KMS-11 (cell line): ENCODE results near the gene RIN3.
A peak's percentile ranks its signal among the peaks of the same experiment; 100 is the strongest.

Experiments used
- H2AFZ ChIP-seq: fragments of 200-600 bp; sonication (generic); 2 replicates; pipeline ENCODE4 v1.6.1; 2016; ENCODE audit warnings: antibody characterized with exemption, mixed run types, low read depth
- H3K27ac ChIP-seq: fragments of 200-600 bp; sonication (generic); 2 replicates; pipeline ENCODE4 v1.6.1; 2016; ENCODE audit warnings: mild to moderate bottlenecking, mixed run types
- H3K27me3 ChIP-seq: fragments of 200-600 bp; sonication (generic); 2 replicates; pipeline ENCODE4 v1.6.1; 2017; ENCODE audit warnings: mild to moderate bottlenecking, low read depth, mixed run types, moderate library complexity; ENCODE audit not compliant: insufficient read depth
- H3K36me3 ChIP-seq: fragments of 200-600 bp; sonication (generic); 2 replicates; pipeline ENCODE4 v1.6.1; 2017; ENCODE audit warnings: mild to moderate bottlenecking, mixed run types; ENCODE audit not compliant: insufficient read depth
- H3K4me1 ChIP-seq: fragments of 200-600 bp; sonication (generic); 2 replicates; pipeline ENCODE4 v1.6.1; 2016; ENCODE audit warnings: mild to moderate bottlenecking, low read depth, mixed run types; ENCODE audit not compliant: poor library complexity, severe bottlenecking
- H3K4me2 ChIP-seq: fragments of 200-600 bp; sonication (generic); 2 replicates; pipeline ENCODE4 v1.7.0; 2016; ENCODE audit warnings: mild to moderate bottlenecking, mixed run types
- H3K4me3 ChIP-seq: fragments of 200-600 bp; sonication (generic); IDR thresholded peaks from 2 replicates; pipeline ENCODE4 v1.6.1; 2017; ENCODE audit warnings: low read depth, low read length, mixed read lengths; ENCODE audit not compliant: insufficient read depth
- H3K79me2 ChIP-seq: fragments of 200-600 bp; sonication (generic); 2 replicates; pipeline ENCODE4 v1.6.1; 2016; ENCODE audit warnings: low read depth, mixed run types; ENCODE audit not compliant: insufficient read depth
- H3K9ac ChIP-seq: fragments of 200-600 bp; sonication (generic); 2 replicates; pipeline ENCODE4 v1.6.1; 2016; ENCODE audit warnings: mild to moderate bottlenecking, mixed run types
- H4K20me1 ChIP-seq: fragments of 200-600 bp; sonication (generic); 2 replicates; pipeline ENCODE4 v1.6.1; 2016; ENCODE audit warnings: mild to moderate bottlenecking, mixed run types; ENCODE audit not compliant: insufficient read depth
- CTCF ChIP-seq: fragments of 200-600 bp; sonication (generic); conservative IDR thresholded peaks from 2 replicates; pipeline ENCODE4 v1.6.1; 2017; ENCODE audit warnings: low read depth, mild to moderate bottlenecking, antibody characterized with exemption, low read length, moderate library complexity, mixed read lengths

RIN3 gene

GRCh38 chr14:92549859-92550230 lies 36.3 kb downstream of the RIN3 start:
- H3K27me3 ChIP-seq: no peaks in the 10 kb centered on the region
- no peak overlapping the region for H3K4me3 ChIP-seq
- no peak for TF ChIP-seq CTCF

DNA sequence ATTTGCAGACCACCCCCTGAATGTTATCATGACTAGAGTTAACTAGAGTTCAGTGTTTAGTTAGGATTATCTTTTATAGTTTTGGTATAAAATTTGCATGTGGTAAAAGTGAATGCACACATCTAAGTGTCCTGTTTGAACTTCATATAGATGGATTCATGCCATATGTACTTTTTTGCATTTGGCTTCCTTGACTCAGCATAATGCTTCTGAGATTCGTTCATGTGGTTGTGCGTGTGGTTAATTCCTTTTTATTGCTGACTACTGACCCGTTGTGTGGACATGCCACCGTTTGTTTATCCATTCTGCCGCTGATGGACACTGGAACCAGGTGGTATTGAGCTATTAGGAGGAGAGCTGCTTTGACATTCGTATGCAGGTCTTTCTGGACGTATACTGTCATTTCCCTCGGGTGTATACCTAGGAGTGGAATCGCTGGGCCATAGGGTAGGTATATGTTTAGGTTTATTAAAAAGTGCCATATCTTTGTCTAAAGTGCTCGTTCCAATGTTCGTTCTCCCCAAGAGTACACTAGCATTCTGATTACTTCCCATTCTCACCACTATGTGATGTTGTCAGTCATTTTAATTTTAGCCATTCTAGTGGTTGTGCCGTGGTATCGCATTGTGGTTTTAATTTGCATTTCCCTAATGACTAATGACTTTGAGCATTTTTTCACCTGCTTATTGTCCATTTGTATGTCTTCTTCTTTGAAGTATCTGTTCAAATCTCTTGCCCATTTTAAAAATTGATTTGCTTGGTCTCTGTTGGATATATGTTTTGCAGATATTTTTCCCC lies 37.7 kb downstream of the RIN3 start:
- Histone ChIP-seq H3K9ac (peak overlapping the region; percentile 67), H3K4me1 (peaks cover 74% of the 10 kb centered on the region), H3K36me3 (no peaks in the 10 kb centered on the region), H3K27ac (peak overlapping the region; percentile 97), H4K20me1 (no peaks in the 10 kb centered on the region), H3K4me2 (peak overlapping the region; percentile 99), H3K27me3 (no peaks in the 10 kb centered on the region), H3K4me3 (no peak overlapping the region), H3K79me2 (no peaks in the 10 kb centered on the region), H2AFZ (peak overlapping the region; percentile 32; the same call in 1 of the 2 replicates)
- peak; percentile 52; the same call in 1 of the 2 replicates for TF ChIP-seq CTCF

More at GRCh38 chr14:92549859-92550230, 36.3 kb downstream of the RIN3 start:
- Histone ChIP-seq H3K79me2 (no peaks in the 10 kb centered on the region), H2AFZ (no peak overlapping the region), H3K27ac (peak overlapping the region; percentile 97; the same call in 1 of the 2 replicates), H4K20me1 (no peaks in the 10 kb centered on the region), H3K4me2 (peak overlapping the region; percentile 99; the same call in 1 of the 2 replicates), H3K9ac (no peak overlapping the region), H3K36me3 (no peaks in the 10 kb centered on the region), H3K4me1 (peaks cover 61% of the 10 kb centered on the region)

- Histone ChIP-seq H3K4me1 (peaks cover 79% of the 10 kb centered on the region), H4K20me1 (no peaks in the 10 kb centered on the region), H3K4me2 (peak overlapping the region; percentile 99), H3K27ac (peak overlapping the region; percentile 97), H3K4me3 (no peak overlapping the region), H3K36me3 (no peaks in the 10 kb centered on the region), H3K27me3 (no peaks in the 10 kb centered on the region), H3K79me2 (no peaks in the 10 kb centered on the region), H3K9ac (peak overlapping the region; percentile 67), H2AFZ (peak overlapping the region; percentile 41; the same call in 1 of the 2 replicates)
- no peak for TF ChIP-seq CTCF
These were observed 38.5 kb downstream of the RIN3 start for GRCh38 chr14:92552066-92552465.

GRCh38 chr14:92553438-92553837 lies 39.9 kb downstream of the RIN3 start:
- Histone ChIP-seq H3K36me3 (no peaks in the 10 kb centered on the region), H2AFZ (no peak overlapping the region), H4K20me1 (no peaks in the 10 kb centered on the region), H3K79me2 (no peaks in the 10 kb centered on the region), H3K4me3 (no peak overlapping the region), H3K4me2 (peak overlapping the region; percentile 99; the same call in 1 of the 2 replicates), H3K27ac (no peak overlapping the region; the same call in 1 of the 2 replicates), H3K9ac (no peak overlapping the region), H3K27me3 (no peaks in the 10 kb centered on the region), H3K4me1 (peaks cover 70% of the 10 kb centered on the region)
- no peak for TF ChIP-seq CTCF
